Retinal pigment epithelial cell (primary cell): ENCODE measurements around the gene AATK.

ENCODE experiments used
- DNase-seq: peaks from one replicate; pipeline ENCODE4 v3.0.0-alpha.2; 2010; ENCODE audit warnings: low read depth
- H3K4me3 ChIP-seq: 2 replicates; pipeline ENCODE4 v1.5.1; 2011; ENCODE audit warnings: mild to moderate bottlenecking, low read length, control low read depth, moderate library complexity
- CTCF ChIP-seq: conservative IDR thresholded peaks from 2 replicates; pipeline ENCODE4 v1.5.1; 2011; ENCODE audit warnings: low read depth, low read length, control low read depth, inconsistent platforms

Gene AATK

GRCh38 chr17:81109957-81110356, 56.1 kb downstream of the AATK start:
- DNase-seq, result no peak
- no peak overlapping the region for H3K4me3 ChIP-seq
- TF ChIP-seq CTCF, result no peak

- no peak overlapping the region for H3K4me3 ChIP-seq
- no peak for TF ChIP-seq CTCF
- no peak for DNase-seq
Measured at GRCh38 chr17:81108220-81108619, 57.8 kb downstream of the AATK start.

GRCh38 chr17:81106716-81107115, 59.3 kb downstream of the AATK start:
- TF ChIP-seq CTCF, result no peak
- H3K4me3 ChIP-seq, result no peak overlapping the region
- DNase-seq, result no peak

- DNase-seq, result no peak
- no peak for TF ChIP-seq CTCF
- H3K4me3 ChIP-seq, result no peak overlapping the region
Measured at GRCh38 chr17:81103379-81103778, 62.6 kb downstream of the AATK start.

GRCh38 chr17:81102869-81103268, 63.2 kb downstream of the AATK start:
- TF ChIP-seq CTCF, result no peak
- no peak for DNase-seq
- H3K4me3 ChIP-seq, result no peak overlapping the region

GRCh38 chr17:81102352-81102751, 63.7 kb downstream of the AATK start:
- no peak for DNase-seq
- no peak overlapping the region for H3K4me3 ChIP-seq
- no peak for TF ChIP-seq CTCF

GRCh38 chr17:81101614-81102306, 64.3 kb downstream of the AATK start:
- no peak overlapping the region for H3K4me3 ChIP-seq
- no peak for DNase-seq
- peak; percentile 100 for TF ChIP-seq CTCF
